HCT116 (cell line): ENCODE results near the gene GNPDA1. TPM values are rescaled to one million over a fixed set of nuclear protein-coding genes. Genes with fewer than 3 reads are reported as not detected.

Source experiments
- ATAC-seq: fragments of 200-7000 bp; cut with Tn5 transposase; 2 replicates; pipeline ENCODE4 v1.9.1; 2020; ENCODE audit warnings: mild to moderate bottlenecking, moderate library complexity
- BruUV-seq: library from RNA; stranded (reverse); fragments of 400-500 nt; replicated peaks from 2 replicates; lab custom pipeline; 2021; lab: Mats Ljungman, UMichigan
- CTCF ChIA-PET: fragments of 300-600 bp; sonication (Branson Sonifier 250); formaldehyde crosslinking; loops from one replicate; lab custom pipeline; 2021; ENCODE audit warnings: antibody characterized with exemption; lab: Charles Lee
- POLR2A ChIA-PET: fragments of 300-600, 350-600 bp; sonication (Branson Sonifier 250); formaldehyde crosslinking; loops from one replicate; lab custom pipeline; 2021; ENCODE audit warnings: antibody characterized with exemption; lab: Charles Lee
- RAD21 ChIA-PET, 2 experiments: fragments of 300-600 bp; sonication (Branson Sonifier 250); formaldehyde crosslinking; loops; one replicate each; lab custom pipeline; 2023; ENCODE audit warnings: low total read pairs in 2 of 2; ENCODE audit not compliant: uncharacterized antibody in 2 of 2, unreplicated experiment in 2 of 2, low non-redundant PET in 1 of 2; lab: Charles Lee
- DNase-seq: peaks from one replicate; pipeline ENCODE4 v3.0.0-alpha.2; 2010; ENCODE audit warnings: low read depth, low spot score
- H2AFZ ChIP-seq: fragments of 200-600 bp; shearing (Covaris generic), sonication (generic); 2 replicates; pipeline ENCODE4 v1.6.1; 2017; ENCODE audit warnings: low read depth, mixed run types, mixed read lengths, antibody characterized with exemption, low read length; ENCODE audit not compliant: poor library complexity, severe bottlenecking
- H3K27ac ChIP-seq: 2 replicates; pipeline ENCODE4 v1.5.1; 2012; ENCODE audit warnings: low read depth, low read length
- H3K27me3 ChIP-seq: fragments of 200-600 bp; sonication (generic); 2 replicates; pipeline ENCODE4 v1.6.1; 2016; ENCODE audit warnings: mixed run types, low read length, mixed read lengths; ENCODE audit not compliant: insufficient read depth
- H3K36me3 ChIP-seq, 2 experiments: fragments of 200-500 bp in 1 of 2; fragments of 200-600 bp in 1 of 2; sonication (Bioruptor generic) in 1 of 2; sonication (generic) in 1 of 2; 2 replicates each; pipeline versions ENCODE4 v1.5.1 to v1.6.1; 2014 to 2016; ENCODE audit warnings: low read length in 2 of 2, inconsistent platforms in 1 of 2, mixed read lengths in 1 of 2, mixed run types in 1 of 2; ENCODE audit not compliant: insufficient read depth in 2 of 2, control insufficient read depth in 1 of 2
- H3K4me1 ChIP-seq, 2 experiments: fragments of 200-600 bp in 1 of 2; sonication (generic) in 1 of 2; 2 replicates each; pipeline versions ENCODE4 v1.5.1 to v1.6.1; 2012 to 2017; ENCODE audit warnings: low read length in 2 of 2, inconsistent platforms in 1 of 2, mild to moderate bottlenecking in 1 of 2, mixed read lengths in 1 of 2, mixed run types in 1 of 2, moderate library complexity in 1 of 2; ENCODE audit not compliant: insufficient read depth in 2 of 2, control insufficient read depth in 1 of 2
- H3K4me2 ChIP-seq: fragments of 200-600 bp; sonication (generic); 2 replicates; pipeline ENCODE4 v1.6.1; 2017; ENCODE audit warnings: mixed run types, low read length, mixed read lengths
- H3K4me3 ChIP-seq, 2 experiments: fragments of 200-600 bp in 1 of 2; sonication (generic) in 1 of 2; replicated peaks in 1 of 2; 2 replicates each; pipeline ENCODE4 v1.5.1; 2011 to 2016; ENCODE audit warnings: low read length in 2 of 2, control low read depth in 1 of 2, low read depth in 1 of 2, mild to moderate bottlenecking in 1 of 2, mixed read lengths in 1 of 2, mixed run types in 1 of 2
- H3K79me2 ChIP-seq: fragments of 200-600 bp; sonication (generic); 2 replicates; pipeline ENCODE4 v1.6.1; 2017; ENCODE audit warnings: mild to moderate bottlenecking, mixed run types, low read length, moderate library complexity, mixed read lengths; ENCODE audit not compliant: insufficient read depth
- H3K9ac ChIP-seq: fragments of 200-600 bp; sonication (generic); 2 replicates; pipeline ENCODE4 v1.6.1; 2016; ENCODE audit warnings: low read length, mixed read lengths
- H3K9me2 ChIP-seq: fragments of 200-600 bp; sonication (generic), shearing (Covaris generic); 2 replicates; pipeline ENCODE4 v1.6.1; 2017; ENCODE audit warnings: mixed run types, mild to moderate bottlenecking, moderate library complexity; ENCODE audit not compliant: insufficient read depth
- H3K9me3 ChIP-seq, 2 experiments: fragments of 200-500 bp in 1 of 2; fragments of 200-600 bp in 1 of 2; sonication (Bioruptor generic) in 1 of 2; sonication (generic) in 1 of 2; 2 replicates each; pipeline ENCODE4 v1.6.1; 2014 to 2017; ENCODE audit warnings: low read length in 2 of 2, mixed read lengths in 2 of 2, inconsistent platforms in 1 of 2, low read depth in 1 of 2, mild to moderate bottlenecking in 1 of 2, mixed run types in 1 of 2, moderate library complexity in 1 of 2; ENCODE audit not compliant: control insufficient read depth in 1 of 2, insufficient read depth in 1 of 2
- H4K20me1 ChIP-seq: fragments of 200-600 bp; sonication (generic), shearing (Covaris generic); 2 replicates; pipeline ENCODE4 v1.6.1; 2017; ENCODE audit warnings: mixed run types, mild to moderate bottlenecking, moderate library complexity; ENCODE audit not compliant: insufficient read depth
- CBX3 ChIP-seq: IDR thresholded peaks from 2 replicates; pipeline ENCODE4 v1.6.1; 2012; ENCODE audit warnings: low read depth
- CEBPB ChIP-seq: IDR thresholded peaks from 2 replicates; pipeline ENCODE4 v1.6.1; 2012; ENCODE audit warnings: low read depth
- EGR1 ChIP-seq: IDR thresholded peaks from 2 replicates; pipeline ENCODE4 v1.6.1; 2012; ENCODE audit warnings: low read depth
- EZH2phosphoT487 ChIP-seq: fragments of 200-600 bp; IDR thresholded peaks from 2 replicates; pipeline ENCODE4 v1.6.1; 2018; ENCODE audit warnings: antibody characterized with exemption, borderline replicate concordance
- FOSL1 ChIP-seq: IDR thresholded peaks from 2 replicates; pipeline ENCODE4 v1.6.1; 2012; ENCODE audit warnings: low read depth
- JUND ChIP-seq: IDR thresholded peaks from 2 replicates; pipeline ENCODE4 v1.6.1; 2012
- POLR2A ChIP-seq: IDR thresholded peaks from 2 replicates; pipeline ENCODE4 v1.7.0; 2011; ENCODE audit warnings: borderline replicate concordance; ENCODE audit not compliant: insufficient read depth, insufficient read length; ENCODE audit errors: extremely low read depth
- POLR2AphosphoS5 ChIP-seq: IDR thresholded peaks from 2 replicates; pipeline ENCODE4 v1.6.1; 2011; ENCODE audit warnings: mild to moderate bottlenecking, low read depth, low read length, moderate library complexity
- RAD21 ChIP-seq: IDR thresholded peaks from 2 replicates; pipeline ENCODE4 v1.6.1; 2012; ENCODE audit warnings: low read depth, mild to moderate bottlenecking
- SP1 ChIP-seq: IDR thresholded peaks from 2 replicates; pipeline ENCODE4 v1.6.1; 2012; ENCODE audit warnings: low read depth
- SRF ChIP-seq: IDR thresholded peaks from 2 replicates; pipeline ENCODE4 v1.6.1; 2012; ENCODE audit warnings: low read depth
- TCF7L2 ChIP-seq: IDR thresholded peaks from 2 replicates; pipeline ENCODE4 v1.7.0; 2011; ENCODE audit warnings: borderline replicate concordance, inconsistent platforms; ENCODE audit not compliant: insufficient read depth, insufficient read length; ENCODE audit errors: extremely low read depth
- YY1 ChIP-seq: IDR thresholded peaks from 2 replicates; pipeline ENCODE4 v1.6.1; 2011; ENCODE audit warnings: low read length, low read depth, moderate library complexity, mild to moderate bottlenecking; ENCODE audit not compliant: insufficient replicate concordance; ENCODE audit errors: extremely low read depth
- ZFX ChIP-seq: fragments of 450-650 bp; IDR thresholded peaks from 2 replicates; pipeline ENCODE4 v1.6.1; 2017
- ZNF274 ChIP-seq: fragments of 200-500 bp; sonication (Bioruptor generic); IDR thresholded peaks from 2 replicates; pipeline ENCODE4 v1.6.1; 2014; ENCODE audit warnings: mild to moderate bottlenecking, low read depth, low read length, inconsistent platforms
- intact Hi-C: fragments of 100-400 bp; cut with micrococcal nuclease; formaldehyde crosslinking; loops from 2 replicates; pipeline ENCODE4 v1.10.0; 2022
- total RNA-seq: library from RNA; stranded (reverse); gene quantifications from one replicate; pipeline ENCODE4 v1.2.1, GENCODE V29; 2021; ENCODE audit not compliant: unreplicated experiment
- TF ChIP-seq, protein P1 (sequence below): IDR thresholded peaks from 2 replicates; pipeline ENCODE4 v1.6.1; 2012
- TF ChIP-seq, protein P2 (sequence below): IDR thresholded peaks from 2 replicates; pipeline ENCODE4 v1.6.1; 2011; ENCODE audit warnings: mild to moderate bottlenecking, low read length, moderate library complexity; ENCODE audit not compliant: insufficient replicate concordance; ENCODE audit errors: extremely low read depth

GNPDA1 gene
- total RNA-seq, 1 experiment from 2014 or later: 45.6 TPM

DNA sequence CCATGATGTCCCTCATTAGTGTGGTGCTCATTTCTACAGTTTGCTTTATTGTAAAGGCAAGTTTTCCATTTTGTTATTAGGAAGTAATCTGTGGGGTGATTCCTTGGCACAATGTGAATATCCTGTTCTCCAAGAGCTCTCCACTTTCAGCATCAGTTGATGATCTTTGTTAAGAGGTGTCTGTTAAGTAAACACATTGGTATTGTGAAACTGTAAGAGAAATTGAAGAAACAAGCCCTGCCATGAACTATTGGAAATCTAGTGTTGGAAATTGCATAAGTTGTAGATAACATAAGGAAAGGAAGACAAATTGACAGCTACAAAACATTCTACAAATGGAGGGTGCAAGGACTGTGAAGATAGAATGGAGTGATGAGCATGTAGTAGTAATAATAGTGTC is 26.8 kb downstream of the GNPDA1 start:
- no TSS peak for BruUV-seq
- no peak overlapping the region for H3K4me3 ChIP-seq
- peaks cover 10 to 43% of the 10 kb centered on the region in 2 experiments for H3K36me3 ChIP-seq
- H3K4me1 ChIP-seq: no peaks in the 10 kb centered on the region
- no peaks in the 10 kb centered on the region for H3K9me2 ChIP-seq
- H3K9me3 ChIP-seq: no peaks in the 10 kb centered on the region
- DNase-seq (no peak), ATAC-seq (no peak)
- no peaks in the 10 kb centered on the region for H3K79me2 ChIP-seq
- ChIA-PET POLR2A (no interaction called here), CTCF (interaction anchor here (2.0 kb wide), 1 partner anchor 17 kb away, joined by 7 read pairs; the partner anchor contains the start of gene RNF14), RAD21 (no interaction called here)
- no peak overlapping the region for H3K4me2 ChIP-seq
- no peaks in the 10 kb centered on the region for H4K20me1 ChIP-seq
- intact Hi-C loops: no loop called here
- H3K27ac ChIP-seq: no peak overlapping the region
- H3K27me3 ChIP-seq: no peaks in the 10 kb centered on the region
- TF ChIP-seq EZH2phosphoT487: no peak
- TF ChIP-seq JUND: no peak
- no peak for TF ChIP-seq YY1
- H2AFZ ChIP-seq: no peak overlapping the region
- no peak overlapping the region for H3K9ac ChIP-seq

DNA sequence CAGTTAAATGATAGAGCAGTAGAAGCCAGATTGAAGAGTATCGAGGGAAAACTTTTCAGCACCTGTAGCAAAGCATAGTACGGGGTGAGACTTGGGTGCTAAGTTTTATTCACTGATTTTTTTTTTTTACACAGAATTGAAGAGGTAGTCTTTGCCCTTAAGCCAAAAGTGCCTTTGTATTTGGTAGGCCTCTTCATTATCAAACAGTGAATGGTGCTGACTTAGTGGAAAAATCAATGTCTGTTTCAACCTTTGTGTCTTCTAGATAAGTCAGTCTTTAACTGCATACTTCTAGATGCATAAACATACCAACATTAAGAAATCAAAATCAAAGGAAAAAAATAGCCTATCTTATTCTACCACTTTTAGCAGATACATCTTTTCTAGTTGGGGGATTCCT is 30.2 kb downstream of the GNPDA1 start:
- H3K9ac ChIP-seq: no peak overlapping the region
- H3K9me3 ChIP-seq: no peaks in the 10 kb centered on the region
- POLR2A ChIA-PET: no interaction called here
- ATAC-seq: no peak
- no peaks in the 10 kb centered on the region for H3K27me3 ChIP-seq
- TF ChIP-seq POLR2A (no peak), TCF7L2 (no peak), POLR2AphosphoS5 (no peak), ZNF274 (no peak), FOSL1 (no peak), ZFX (no peak), EZH2phosphoT487 (no peak), CBX3 (no peak), SRF (no peak), RAD21 (no peak), EGR1 (no peak), CEBPB (no peak), SP1 (no peak)
- TF ChIP-seq, protein P1, sequence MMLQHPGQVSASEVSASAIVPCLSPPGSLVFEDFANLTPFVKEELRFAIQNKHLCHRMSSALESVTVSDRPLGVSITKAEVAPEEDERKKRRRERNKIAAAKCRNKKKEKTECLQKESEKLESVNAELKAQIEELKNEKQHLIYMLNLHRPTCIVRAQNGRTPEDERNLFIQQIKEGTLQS: no peak
- TF ChIP-seq, protein P2, sequence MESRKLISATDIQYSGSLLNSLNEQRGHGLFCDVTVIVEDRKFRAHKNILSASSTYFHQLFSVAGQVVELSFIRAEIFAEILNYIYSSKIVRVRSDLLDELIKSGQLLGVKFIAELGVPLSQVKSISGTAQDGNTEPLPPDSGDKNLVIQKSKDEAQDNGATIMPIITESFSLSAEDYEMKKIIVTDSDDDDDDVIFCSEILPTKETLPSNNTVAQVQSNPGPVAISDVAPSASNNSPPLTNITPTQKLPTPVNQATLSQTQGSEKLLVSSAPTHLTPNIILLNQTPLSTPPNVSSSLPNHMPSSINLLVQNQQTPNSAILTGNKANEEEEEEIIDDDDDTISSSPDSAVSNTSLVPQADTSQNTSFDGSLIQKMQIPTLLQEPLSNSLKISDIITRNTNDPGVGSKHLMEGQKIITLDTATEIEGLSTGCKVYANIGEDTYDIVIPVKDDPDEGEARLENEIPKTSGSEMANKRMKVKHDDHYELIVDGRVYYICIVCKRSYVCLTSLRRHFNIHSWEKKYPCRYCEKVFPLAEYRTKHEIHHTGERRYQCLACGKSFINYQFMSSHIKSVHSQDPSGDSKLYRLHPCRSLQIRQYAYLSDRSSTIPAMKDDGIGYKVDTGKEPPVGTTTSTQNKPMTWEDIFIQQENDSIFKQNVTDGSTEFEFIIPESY: no peak
- TF ChIP-seq, all 23 proteins: peak for 0
- H3K27ac ChIP-seq: no peak overlapping the region
- H3K79me2 ChIP-seq: no peaks in the 10 kb centered on the region
- RAD21 ChIA-PET: no interaction called here
- no TSS peak for BruUV-seq
- CTCF ChIA-PET: no interaction called here
- H3K4me1 ChIP-seq: no peaks in the 10 kb centered on the region
- no peak for DNase-seq
- H3K4me3 ChIP-seq: no peak overlapping the region
- H2AFZ ChIP-seq: no peak overlapping the region
- H3K9me2 ChIP-seq: no peaks in the 10 kb centered on the region
- H3K36me3 ChIP-seq: peaks cover 33 to 51% of the 10 kb centered on the region in 2 experiments
- intact Hi-C loops: no loop called here
- H4K20me1 ChIP-seq: no peaks in the 10 kb centered on the region
- no peak overlapping the region for H3K4me2 ChIP-seq
